ENCODE results near the gene STYXL2. TPM values are rescaled to one million over a fixed set of nuclear protein-coding genes. Genes with fewer than 3 reads are reported as not detected.

Gene STYXL2
- total RNA-seq, 1 donor from 2014 or later, result not detected

- no peak for DNase-seq (ENCODE audit: low read depth)
- peak; percentile 38 for TF ChIP-seq CTCF (conservative IDR thresholded peaks at IDR 0.05; ENCODE audit: low read depth, low read length)
- H3K4me3 ChIP-seq (ENCODE audit: low read depth, low read length), result no peak overlapping the region
Observed at GRCh38 chr1:167128261-167129227, 34.7 kb downstream of the STYXL2 start.

GRCh38 chr1:167130829-167131510 lies 37.1 kb downstream of the STYXL2 start:
- TF ChIP-seq CTCF (conservative IDR thresholded peaks at IDR 0.05; ENCODE audit: low read depth, low read length), result no peak
- no peak overlapping the region for H3K4me3 ChIP-seq (ENCODE audit: low read depth, low read length)
- no peak for DNase-seq (ENCODE audit: low read depth)

- no peak for TF ChIP-seq CTCF (conservative IDR thresholded peaks at IDR 0.05; ENCODE audit: low read depth, low read length)
- no peak for DNase-seq (ENCODE audit: low read depth)
- H3K4me3 ChIP-seq (ENCODE audit: low read depth, low read length), result no peak overlapping the region
Observed at GRCh38 chr1:167132301-167133010, 38.6 kb downstream of the STYXL2 start.

- no peak overlapping the region for H3K4me3 ChIP-seq (ENCODE audit: low read depth, low read length)
- TF ChIP-seq CTCF (conservative IDR thresholded peaks at IDR 0.05; ENCODE audit: low read depth, low read length), result no peak
- no peak for DNase-seq (ENCODE audit: low read depth)
Observed at GRCh38 chr1:167135281-167135840, 41.5 kb downstream of the STYXL2 start.

- DNase-seq (ENCODE audit: low read depth), result peak; percentile 75
- H3K4me3 ChIP-seq (ENCODE audit: low read depth, low read length), result no peak overlapping the region
- no peak for TF ChIP-seq CTCF (conservative IDR thresholded peaks at IDR 0.05; ENCODE audit: low read depth, low read length)
Observed at GRCh38 chr1:167136191-167136614, 42.3 kb downstream of the STYXL2 start.

GRCh38 chr1:167136806-167137205 lies 42.9 kb downstream of the STYXL2 start:
- no peak for TF ChIP-seq CTCF (conservative IDR thresholded peaks at IDR 0.05; ENCODE audit: low read depth, low read length)
- no peak for DNase-seq (ENCODE audit: low read depth)
- H3K4me3 ChIP-seq (ENCODE audit: low read depth, low read length), result no peak overlapping the region
